ENCODE data around the gene KRT1.

KRT1 gene

GRCh38 chr12:52659395-52659794, 20.8 kb downstream of the KRT1 start:
- DNase-seq: no peak

- DNase-seq: no peak
These were observed 22.0 kb downstream of the KRT1 start for GRCh38 chr12:52658196-52658595.

- DNase-seq: no peak
These were observed 22.8 kb downstream of the KRT1 start for GRCh38 chr12:52657250-52657902.

GRCh38 chr12:52656616-52657015, 23.6 kb downstream of the KRT1 start:
- DNase-seq: no peak

- DNase-seq: no peak
These were observed 24.5 kb downstream of the KRT1 start for GRCh38 chr12:52655720-52656124.

GRCh38 chr12:52655251-52655650, 25.0 kb downstream of the KRT1 start:
- DNase-seq: no peak

- DNase-seq: no peak
These were observed 28.4 kb downstream of the KRT1 start, which contains the start of gene KRT2 for GRCh38 chr12:52651726-52652261. Gene KRT2, minus strand, starts transcription at chr12:52652211. Its CDS starts 69 bp downstream, at chr12:52652142.

- DNase-seq: no peak
These were observed 29.6 kb downstream of the KRT1 start for GRCh38 chr12:52650520-52651081.

GRCh38 chr12:52649066-52649465, 31.1 kb downstream of the KRT1 start:
- no peak for DNase-seq

GRCh38 chr12:52648012-52648550, 32.1 kb downstream of the KRT1 start:
- DNase-seq: no peak

GRCh38 chr12:52647601-52648000, 32.6 kb downstream of the KRT1 start:
- DNase-seq: no peak

- DNase-seq: no peak
These were observed 33.6 kb downstream of the KRT1 start for GRCh38 chr12:52646613-52647012.

- no peak for DNase-seq
These were observed 34.2 kb downstream of the KRT1 start for GRCh38 chr12:52645982-52646381.

- no peak for DNase-seq
These were observed 35.0 kb downstream of the KRT1 start for GRCh38 chr12:52645120-52645761.

- DNase-seq: no peak
These were observed 36.2 kb downstream of the KRT1 start for GRCh38 chr12:52644078-52644415.

GRCh38 chr12:52643233-52644077, 36.8 kb downstream of the KRT1 start:
- no peak for DNase-seq

- no peak for DNase-seq
These were observed 38.7 kb downstream of the KRT1 start for GRCh38 chr12:52641468-52641867.

- DNase-seq: no peak
These were observed 42.9 kb downstream of the KRT1 start for GRCh38 chr12:52637299-52637698.

- DNase-seq: no peak
These were observed 43.5 kb downstream of the KRT1 start for GRCh38 chr12:52636592-52637258.

- DNase-seq: no peak
These were observed 44.0 kb downstream of the KRT1 start for GRCh38 chr12:52636189-52636588.

GRCh38 chr12:52634266-52635056, 45.7 kb downstream of the KRT1 start:
- DNase-seq: no peak

- no peak for DNase-seq
These were observed 46.8 kb downstream of the KRT1 start for GRCh38 chr12:52633383-52633782.

Measured in activated CD4-positive, alpha-beta T cell treated with anti-CD3 and anti-CD28 coated beads, Interleukin-2, amount 50 U/mL, for 48 hours (primary cell).